PC-9 (cell line): ENCODE measurements around the gene TSHZ3. TPM values are rescaled to one million over a fixed set of nuclear protein-coding genes. Genes with fewer than 3 reads are reported as not detected.

ENCODE experiments used
- BruUV-seq: library from RNA; stranded (reverse); fragments of 400-500 nt; replicated peaks from 2 replicates; lab custom pipeline; 2021; lab: Mats Ljungman, UMichigan
- CTCF ChIA-PET: fragments of 300-600 bp; sonication (Branson Sonifier 250); formaldehyde crosslinking; loops from one replicate; lab custom pipeline; 2022; ENCODE audit warnings: antibody characterized with exemption; lab: Charles Lee
- POLR2A ChIA-PET: fragments of 300-600 bp; sonication (Branson Sonifier 250); formaldehyde crosslinking; loops from one replicate; lab custom pipeline; 2022; ENCODE audit warnings: antibody characterized with exemption; ENCODE audit not compliant: unreplicated experiment; lab: Charles Lee
- DNase-seq, 2 experiments: peaks; one replicate each; pipeline versions ENCODE4 v3.0.0 to v3.0.0-alpha.2; 2015 to 2022; ENCODE audit warnings: mixed read lengths in 1 of 2
- H2AFZ ChIP-seq: fragments of 200-600 bp; sonication (generic); 2 replicates; pipeline ENCODE4 v1.8.1; 2017; ENCODE audit warnings: antibody characterized with exemption
- H3F3A ChIP-seq: fragments of 200-600 bp; sonication (generic); 2 replicates; pipeline ENCODE4 v1.8.1; 2017; ENCODE audit warnings: antibody characterized with exemption, mild to moderate bottlenecking, low read depth; ENCODE audit not compliant: insufficient read depth
- H3K27ac ChIP-seq: fragments of 200-600 bp; sonication (generic); 2 replicates; pipeline ENCODE4 v1.6.1; 2016; ENCODE audit warnings: mixed run types
- H3K27me3 ChIP-seq: fragments of 200-600 bp; sonication (generic); 2 replicates; pipeline ENCODE4 v1.6.1; 2016; ENCODE audit warnings: low read depth, mixed run types; ENCODE audit not compliant: insufficient read depth
- H3K36me3 ChIP-seq: fragments of 200-600 bp; sonication (generic); 2 replicates; pipeline ENCODE4 v1.6.1; 2016; ENCODE audit warnings: low read depth, mixed run types
- H3K4me1 ChIP-seq: fragments of 200-600 bp; sonication (generic); replicated peaks from 2 replicates; pipeline ENCODE4 v1.6.1; 2016; ENCODE audit warnings: mixed run types; ENCODE audit not compliant: insufficient read depth
- H3K4me2 ChIP-seq: fragments of 200-600 bp; sonication (generic); 2 replicates; pipeline ENCODE4 v1.6.1; 2017; ENCODE audit warnings: mixed run types
- H3K4me3 ChIP-seq: fragments of 200-600 bp; sonication (generic); 2 replicates; pipeline ENCODE4 v1.6.1; 2016; ENCODE audit warnings: mixed run types
- H3K79me2 ChIP-seq: fragments of 200-600 bp; sonication (generic); 2 replicates; pipeline ENCODE4 v1.6.1; 2017; ENCODE audit warnings: low read depth, mixed run types
- H3K9me2 ChIP-seq: fragments of 200-600 bp; sonication (generic); 2 replicates; pipeline ENCODE4 v1.8.1; 2017; ENCODE audit warnings: mild to moderate bottlenecking; ENCODE audit not compliant: insufficient read depth
- H3K9me3 ChIP-seq: fragments of 200-600 bp; sonication (generic); 2 replicates; pipeline ENCODE4 v1.8.1; 2016; ENCODE audit warnings: low read depth; ENCODE audit not compliant: insufficient read depth
- H4K20me1 ChIP-seq: fragments of 200-600 bp; sonication (generic); 2 replicates; pipeline ENCODE4 v1.8.1; 2017; ENCODE audit not compliant: insufficient read depth
- CTCF ChIP-seq: fragments of 200-600 bp; sonication (generic); conservative IDR thresholded peaks from 2 replicates; pipeline ENCODE4 v1.6.1; 2017; ENCODE audit warnings: mixed run types, antibody characterized with exemption, mild to moderate bottlenecking, moderate library complexity
- EZH2 ChIP-seq: fragments of 200-600 bp; sonication (generic); IDR thresholded peaks from 2 replicates; pipeline ENCODE4 v1.8.0; 2017; ENCODE audit warnings: antibody characterized with exemption, low read depth
- intact Hi-C: fragments of 100-400 bp; cut with micrococcal nuclease; formaldehyde crosslinking; loops from one replicate; pipeline ENCODE4 v1.10.0; 2022; ENCODE audit not compliant: unreplicated experiment
- total RNA-seq: library from RNA; stranded (reverse); gene quantifications from 2 replicates; pipeline ENCODE4 v1.2.3, GENCODE V29; 2021

The TSHZ3 gene
- total RNA-seq, 1 experiment from 2014 or later, result not detected

DNA sequence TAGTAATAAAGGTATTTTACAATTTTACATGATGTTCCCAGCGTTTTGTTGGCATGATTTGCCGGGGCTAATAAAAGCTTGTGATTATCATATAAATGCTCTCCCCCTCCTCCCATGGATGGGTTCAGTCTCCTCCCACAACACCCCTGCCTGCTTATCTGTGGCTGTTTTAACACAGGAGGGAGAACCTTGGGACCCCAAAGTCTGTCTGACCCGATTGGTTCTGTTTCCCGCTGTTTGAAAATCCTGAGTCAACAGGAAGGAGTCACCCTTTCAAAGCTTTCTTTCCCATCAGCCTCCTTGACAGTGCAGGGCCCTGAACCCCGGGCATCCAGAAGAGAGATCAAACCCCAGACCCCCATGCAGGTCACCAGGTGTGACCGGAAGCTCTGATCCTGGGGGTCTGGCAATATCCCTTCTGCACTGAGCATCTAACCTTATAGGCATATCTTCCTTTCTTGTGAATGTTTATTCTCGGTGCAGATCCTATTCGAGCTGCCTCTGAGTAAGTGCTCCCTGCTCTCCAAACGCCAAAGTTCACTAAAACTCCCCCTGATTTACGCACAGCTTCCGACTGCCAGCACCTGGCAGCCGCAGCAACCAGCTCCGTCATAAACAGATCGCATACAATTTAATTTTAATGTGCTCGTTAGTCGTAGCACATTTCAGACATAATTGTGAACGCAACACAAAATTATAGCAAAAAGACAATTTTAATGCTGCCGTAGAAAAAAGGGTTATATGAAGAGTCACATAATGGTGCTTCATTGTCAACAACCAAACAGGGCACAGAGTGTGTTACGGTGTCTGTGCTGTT, 74.8 kb downstream of the TSHZ3 start:
- no peaks in the 10 kb centered on the region for H3K9me3 ChIP-seq
- no peaks in the 10 kb centered on the region for H3K36me3 ChIP-seq
- TF ChIP-seq CTCF, result no peak
- TF ChIP-seq EZH2, result no peak
- DNase-seq, result no peak
- ChIA-PET POLR2A (no interaction called here), CTCF (no interaction called here)
- H4K20me1 ChIP-seq, result no peaks in the 10 kb centered on the region
- peaks cover 97% of the 10 kb centered on the region for H3K27me3 ChIP-seq
- no peak overlapping the region for H3K4me2 ChIP-seq
- no peak overlapping the region for H3K27ac ChIP-seq
- no peaks in the 10 kb centered on the region for H3F3A ChIP-seq
- no TSS peak for BruUV-seq
- H3K4me3 ChIP-seq, result no peak overlapping the region
- no peaks in the 10 kb centered on the region for H3K9me2 ChIP-seq
- no peak overlapping the region for H2AFZ ChIP-seq
- no peaks in the 10 kb centered on the region for H3K4me1 ChIP-seq
- intact Hi-C loops, result no loop called here
- H3K79me2 ChIP-seq, result no peaks in the 10 kb centered on the region

DNA sequence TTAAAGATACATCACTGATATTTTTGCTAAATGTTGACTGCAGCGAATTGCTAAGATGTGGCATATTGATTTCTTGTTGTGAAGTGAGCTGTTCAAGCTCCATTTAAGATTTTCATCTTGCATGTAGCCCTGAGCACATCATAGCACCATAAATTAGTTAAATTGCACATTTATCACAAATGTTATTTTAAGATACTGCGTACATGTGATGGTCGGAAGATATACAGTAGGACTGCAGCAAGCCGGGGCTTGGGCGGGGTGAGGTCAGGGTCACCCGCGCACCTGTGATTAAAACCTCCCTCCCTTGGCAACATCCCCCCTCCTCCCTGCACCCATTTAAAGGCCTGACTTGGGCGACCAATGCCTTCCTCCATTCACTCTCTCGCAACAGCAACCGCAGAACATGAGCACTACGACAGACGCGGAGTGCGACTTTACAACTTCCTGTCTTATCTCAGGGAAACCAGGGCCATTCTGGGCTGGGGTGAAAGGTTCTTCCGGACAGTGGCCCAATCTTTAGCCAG, 76.6 kb downstream of the TSHZ3 start:
- Histone ChIP-seq H3K36me3 (no peaks in the 10 kb centered on the region), H3K27ac (no peak overlapping the region), H3K4me3 (no peak overlapping the region), H3K9me3 (no peaks in the 10 kb centered on the region), H4K20me1 (no peaks in the 10 kb centered on the region), H3K27me3 (peaks cover 89% of the 10 kb centered on the region), H3F3A (no peaks in the 10 kb centered on the region), H3K4me1 (no peaks in the 10 kb centered on the region), H3K9me2 (no peaks in the 10 kb centered on the region), H2AFZ (no peak overlapping the region), H3K79me2 (no peaks in the 10 kb centered on the region), H3K4me2 (no peak overlapping the region)
- intact Hi-C loops, result no loop called here
- BruUV-seq, result no TSS peak
- TF ChIP-seq CTCF (no peak), EZH2 (no peak)
- POLR2A ChIA-PET, result no interaction called here
- CTCF ChIA-PET, result no interaction called here
- no peak for DNase-seq

- TF ChIP-seq CTCF (no peak), EZH2 (no peak)
- intact Hi-C loops, result no loop called here
- H3K4me2 ChIP-seq, result no peak overlapping the region
- H3K4me1 ChIP-seq, result no peaks in the 10 kb centered on the region
- no peaks in the 10 kb centered on the region for H3K9me2 ChIP-seq
- POLR2A ChIA-PET, result no interaction called here
- no peak overlapping the region for H2AFZ ChIP-seq
- DNase-seq, result no peak
- H3K9me3 ChIP-seq, result no peaks in the 10 kb centered on the region
- no peak overlapping the region for H3K4me3 ChIP-seq
- no TSS peak for BruUV-seq
- H3K27me3 ChIP-seq, result peaks cover 76% of the 10 kb centered on the region
- no peak overlapping the region for H3K27ac ChIP-seq
- CTCF ChIA-PET, result no interaction called here
- H3K79me2 ChIP-seq, result no peaks in the 10 kb centered on the region
- H4K20me1 ChIP-seq, result no peaks in the 10 kb centered on the region
- no peaks in the 10 kb centered on the region for H3K36me3 ChIP-seq
- H3F3A ChIP-seq, result no peaks in the 10 kb centered on the region
Measured at GRCh38 chr19:31271306-31271911, 77.8 kb downstream of the TSHZ3 start.
